ENCODE measurements around the gene CAPN15.
"Not testable (repeated sequence)": the region's sequence is repeated elsewhere in the genome, so short reads cannot be mapped to it uniquely, and the experiment has no call there.

CAPN15 gene

GRCh38 chr16:591892-592517 lies 64.5 kb downstream of the CAPN15 start:
- FAIRE-seq (no peak), DNase-seq (ENCODE audit: low spot score) (no peak)

- DNase-seq (ENCODE audit: low spot score) = no peak
- FAIRE-seq = no peak
Measured at GRCh38 chr16:592518-593306, 65.2 kb downstream of the CAPN15 start.

GRCh38 chr16:593406-593805 lies 65.9 kb downstream of the CAPN15 start:
- FAIRE-seq (no peak), DNase-seq (ENCODE audit: low spot score) (no peak)

- no peak for DNase-seq (ENCODE audit: low spot score)
- no peak for FAIRE-seq
Measured at GRCh38 chr16:593807-594206, 66.3 kb downstream of the CAPN15 start.

- FAIRE-seq (no peak), DNase-seq (ENCODE audit: low spot score) (no peak)
Measured at GRCh38 chr16:595094-595528, 67.6 kb downstream of the CAPN15 start.

- DNase-seq (ENCODE audit: low spot score) = no peak
Measured at GRCh38 chr16:595942-596735, 68.6 kb downstream of the CAPN15 start.

GRCh38 chr16:596736-597060 lies 69.2 kb downstream of the CAPN15 start:
- no peak for DNase-seq (ENCODE audit: low spot score)
- FAIRE-seq = no peak

More at GRCh38 chr16:595942-596735, 68.6 kb downstream of the CAPN15 start:
- no peak for FAIRE-seq

GRCh38 chr16:597655-598054 lies 70.1 kb downstream of the CAPN15 start:
- not testable (repeated sequence) for DNase-seq (ENCODE audit: low spot score); FAIRE-seq

GRCh38 chr16:598823-599739 lies 71.6 kb downstream of the CAPN15 start:
- DNase-seq (ENCODE audit: low spot score) (no peak), FAIRE-seq (no peak)

GRCh38 chr16:600781-601180 lies 73.3 kb downstream of the CAPN15 start:
- no peak for DNase-seq (ENCODE audit: low spot score)
- no peak for FAIRE-seq

GRCh38 chr16:603933-604332 lies 76.4 kb downstream of the CAPN15 start:
- FAIRE-seq = no peak
- DNase-seq (ENCODE audit: low spot score) = no peak

Measured in RCC 7860 (cell line).